HCT116 (cell line): Measurements from ENCODE around the gene ARHGEF10L. TPM values are rescaled to one million over a fixed set of nuclear protein-coding genes. Genes with fewer than 3 reads are reported as not detected.

ENCODE experiments used
- ATAC-seq: fragments of 200-7000 bp; cut with Tn5 transposase; 2 replicates; pipeline ENCODE4 v1.9.1; 2020; ENCODE audit warnings: mild to moderate bottlenecking, moderate library complexity
- BruUV-seq: library from RNA; stranded (reverse); fragments of 400-500 nt; replicated peaks from 2 replicates; lab custom pipeline; 2021; lab: Mats Ljungman, UMichigan
- CTCF ChIA-PET: fragments of 300-600 bp; sonication (Branson Sonifier 250); formaldehyde crosslinking; loops from one replicate; lab custom pipeline; 2021; ENCODE audit warnings: antibody characterized with exemption; lab: Charles Lee
- POLR2A ChIA-PET: fragments of 300-600, 350-600 bp; sonication (Branson Sonifier 250); formaldehyde crosslinking; loops from one replicate; lab custom pipeline; 2021; ENCODE audit warnings: antibody characterized with exemption; lab: Charles Lee
- RAD21 ChIA-PET, 2 experiments: fragments of 300-600 bp; sonication (Branson Sonifier 250); formaldehyde crosslinking; loops; one replicate each; lab custom pipeline; 2023; ENCODE audit warnings: low total read pairs in 2 of 2; ENCODE audit not compliant: uncharacterized antibody in 2 of 2, unreplicated experiment in 2 of 2, low non-redundant PET in 1 of 2; lab: Charles Lee
- DNase-seq: peaks from one replicate; pipeline ENCODE4 v3.0.0-alpha.2; 2010; ENCODE audit warnings: low read depth, low spot score
- H2AFZ ChIP-seq: fragments of 200-600 bp; shearing (Covaris generic), sonication (generic); 2 replicates; pipeline ENCODE4 v1.6.1; 2017; ENCODE audit warnings: low read depth, mixed run types, mixed read lengths, antibody characterized with exemption, low read length; ENCODE audit not compliant: poor library complexity, severe bottlenecking
- H3K27ac ChIP-seq: 2 replicates; pipeline ENCODE4 v1.5.1; 2012; ENCODE audit warnings: low read depth, low read length
- H3K27me3 ChIP-seq: fragments of 200-600 bp; sonication (generic); 2 replicates; pipeline ENCODE4 v1.6.1; 2016; ENCODE audit warnings: mixed run types, low read length, mixed read lengths; ENCODE audit not compliant: insufficient read depth
- H3K36me3 ChIP-seq, 2 experiments: fragments of 200-500 bp in 1 of 2; fragments of 200-600 bp in 1 of 2; sonication (Bioruptor generic) in 1 of 2; sonication (generic) in 1 of 2; 2 replicates each; pipeline versions ENCODE4 v1.5.1 to v1.6.1; 2014 to 2016; ENCODE audit warnings: low read length in 2 of 2, inconsistent platforms in 1 of 2, mixed read lengths in 1 of 2, mixed run types in 1 of 2; ENCODE audit not compliant: insufficient read depth in 2 of 2, control insufficient read depth in 1 of 2
- H3K4me1 ChIP-seq, 2 experiments: fragments of 200-600 bp in 1 of 2; sonication (generic) in 1 of 2; 2 replicates each; pipeline versions ENCODE4 v1.5.1 to v1.6.1; 2012 to 2017; ENCODE audit warnings: low read length in 2 of 2, inconsistent platforms in 1 of 2, mild to moderate bottlenecking in 1 of 2, mixed read lengths in 1 of 2, mixed run types in 1 of 2, moderate library complexity in 1 of 2; ENCODE audit not compliant: insufficient read depth in 2 of 2, control insufficient read depth in 1 of 2
- H3K4me2 ChIP-seq: fragments of 200-600 bp; sonication (generic); 2 replicates; pipeline ENCODE4 v1.6.1; 2017; ENCODE audit warnings: mixed run types, low read length, mixed read lengths
- H3K4me3 ChIP-seq, 2 experiments: fragments of 200-600 bp in 1 of 2; sonication (generic) in 1 of 2; replicated peaks in 1 of 2; 2 replicates each; pipeline ENCODE4 v1.5.1; 2011 to 2016; ENCODE audit warnings: low read length in 2 of 2, control low read depth in 1 of 2, low read depth in 1 of 2, mild to moderate bottlenecking in 1 of 2, mixed read lengths in 1 of 2, mixed run types in 1 of 2
- H3K79me2 ChIP-seq: fragments of 200-600 bp; sonication (generic); 2 replicates; pipeline ENCODE4 v1.6.1; 2017; ENCODE audit warnings: mild to moderate bottlenecking, mixed run types, low read length, moderate library complexity, mixed read lengths; ENCODE audit not compliant: insufficient read depth
- H3K9ac ChIP-seq: fragments of 200-600 bp; sonication (generic); 2 replicates; pipeline ENCODE4 v1.6.1; 2016; ENCODE audit warnings: low read length, mixed read lengths
- H3K9me2 ChIP-seq: fragments of 200-600 bp; sonication (generic), shearing (Covaris generic); 2 replicates; pipeline ENCODE4 v1.6.1; 2017; ENCODE audit warnings: mixed run types, mild to moderate bottlenecking, moderate library complexity; ENCODE audit not compliant: insufficient read depth
- H3K9me3 ChIP-seq, 2 experiments: fragments of 200-500 bp in 1 of 2; fragments of 200-600 bp in 1 of 2; sonication (Bioruptor generic) in 1 of 2; sonication (generic) in 1 of 2; 2 replicates each; pipeline ENCODE4 v1.6.1; 2014 to 2017; ENCODE audit warnings: low read length in 2 of 2, mixed read lengths in 2 of 2, inconsistent platforms in 1 of 2, low read depth in 1 of 2, mild to moderate bottlenecking in 1 of 2, mixed run types in 1 of 2, moderate library complexity in 1 of 2; ENCODE audit not compliant: control insufficient read depth in 1 of 2, insufficient read depth in 1 of 2
- H4K20me1 ChIP-seq: fragments of 200-600 bp; sonication (generic), shearing (Covaris generic); 2 replicates; pipeline ENCODE4 v1.6.1; 2017; ENCODE audit warnings: mixed run types, mild to moderate bottlenecking, moderate library complexity; ENCODE audit not compliant: insufficient read depth
- CBX3 ChIP-seq: IDR thresholded peaks from 2 replicates; pipeline ENCODE4 v1.6.1; 2012; ENCODE audit warnings: low read depth
- CEBPB ChIP-seq: IDR thresholded peaks from 2 replicates; pipeline ENCODE4 v1.6.1; 2012; ENCODE audit warnings: low read depth
- CTCF ChIP-seq, 3 experiments: fragments of 200-600 bp in 1 of 3; sonication (generic) in 1 of 3; IDR thresholded peaks in 2 of 3; conservative IDR thresholded peaks in 1 of 3; 2 replicates each; pipeline ENCODE4 v1.5.1; 2012 to 2017; ENCODE audit warnings: low read depth in 2 of 3, low read length in 2 of 3, antibody characterized with exemption in 1 of 3, borderline replicate concordance in 1 of 3, control low read depth in 1 of 3, mild to moderate bottlenecking in 1 of 3, mixed read lengths in 1 of 3, mixed run types in 1 of 3, moderate library complexity in 1 of 3; ENCODE audit not compliant: insufficient read depth in 1 of 3
- EGR1 ChIP-seq: IDR thresholded peaks from 2 replicates; pipeline ENCODE4 v1.6.1; 2012; ENCODE audit warnings: low read depth
- EZH2 ChIP-seq: fragments of 200-600 bp; sonication (generic); IDR thresholded peaks from 2 replicates; pipeline ENCODE4 v1.6.1; 2017; ENCODE audit warnings: antibody characterized with exemption, mixed run types
- EZH2phosphoT487 ChIP-seq: fragments of 200-600 bp; IDR thresholded peaks from 2 replicates; pipeline ENCODE4 v1.6.1; 2018; ENCODE audit warnings: antibody characterized with exemption, borderline replicate concordance
- FOSL1 ChIP-seq: IDR thresholded peaks from 2 replicates; pipeline ENCODE4 v1.6.1; 2012; ENCODE audit warnings: low read depth
- JUND ChIP-seq: IDR thresholded peaks from 2 replicates; pipeline ENCODE4 v1.6.1; 2012
- POLR2A ChIP-seq: IDR thresholded peaks from 2 replicates; pipeline ENCODE4 v1.7.0; 2011; ENCODE audit warnings: borderline replicate concordance; ENCODE audit not compliant: insufficient read depth, insufficient read length; ENCODE audit errors: extremely low read depth
- RAD21 ChIP-seq: IDR thresholded peaks from 2 replicates; pipeline ENCODE4 v1.6.1; 2012; ENCODE audit warnings: low read depth, mild to moderate bottlenecking
- REST ChIP-seq: IDR thresholded peaks from 2 replicates; pipeline ENCODE4 v1.6.1; 2012; ENCODE audit warnings: low read depth
- SIN3A ChIP-seq: IDR thresholded peaks from 2 replicates; pipeline ENCODE4 v1.6.1; 2012; ENCODE audit warnings: low read depth
- SP1 ChIP-seq: IDR thresholded peaks from 2 replicates; pipeline ENCODE4 v1.6.1; 2012; ENCODE audit warnings: low read depth
- SRF ChIP-seq: IDR thresholded peaks from 2 replicates; pipeline ENCODE4 v1.6.1; 2012; ENCODE audit warnings: low read depth
- TCF7L2 ChIP-seq: IDR thresholded peaks from 2 replicates; pipeline ENCODE4 v1.7.0; 2011; ENCODE audit warnings: borderline replicate concordance, inconsistent platforms; ENCODE audit not compliant: insufficient read depth, insufficient read length; ENCODE audit errors: extremely low read depth
- YY1 ChIP-seq: IDR thresholded peaks from 2 replicates; pipeline ENCODE4 v1.6.1; 2011; ENCODE audit warnings: low read length, low read depth, moderate library complexity, mild to moderate bottlenecking; ENCODE audit not compliant: insufficient replicate concordance; ENCODE audit errors: extremely low read depth
- ZBTB33 ChIP-seq: IDR thresholded peaks from 2 replicates; pipeline ENCODE4 v1.6.1; 2011; ENCODE audit warnings: mild to moderate bottlenecking, low read length, moderate library complexity; ENCODE audit not compliant: insufficient replicate concordance; ENCODE audit errors: extremely low read depth
- ZFX ChIP-seq: fragments of 450-650 bp; IDR thresholded peaks from 2 replicates; pipeline ENCODE4 v1.6.1; 2017
- intact Hi-C: fragments of 100-400 bp; cut with micrococcal nuclease; formaldehyde crosslinking; loops from 2 replicates; pipeline ENCODE4 v1.10.0; 2022
- total RNA-seq: library from RNA; stranded (reverse); gene quantifications from one replicate; pipeline ENCODE4 v1.2.1, GENCODE V29; 2021; ENCODE audit not compliant: unreplicated experiment
- TF ChIP-seq, protein P1 (sequence below): IDR thresholded peaks from 2 replicates; pipeline ENCODE4 v1.6.1; 2012

Gene ARHGEF10L
- total RNA-seq, 1 experiment from 2014 or later: 14.7 TPM

GRCh38 chr1:17558541-17558940 is 19.0 kb downstream of the ARHGEF10L start:
- no peak overlapping the region for H3K27ac ChIP-seq
- intact Hi-C loops: no loop called here
- H3K9ac ChIP-seq: no peak overlapping the region
- H3K9me3 ChIP-seq: no peaks in the 10 kb centered on the region
- no peaks in the 10 kb centered on the region for H3K9me2 ChIP-seq
- peaks cover 34 to 63% of the 10 kb centered on the region in 2 experiments for H3K4me1 ChIP-seq
- POLR2A ChIA-PET: no interaction called here
- ATAC-seq (no peak), DNase-seq (no peak)
- no peaks in the 10 kb centered on the region for H3K36me3 ChIP-seq
- no TSS peak for BruUV-seq
- H2AFZ ChIP-seq: no peak overlapping the region
- H3K79me2 ChIP-seq: peaks cover 19% of the 10 kb centered on the region
- RAD21 ChIA-PET: no interaction called here
- H3K4me3 ChIP-seq: no peak overlapping the region
- no peaks in the 10 kb centered on the region for H4K20me1 ChIP-seq
- CTCF ChIA-PET: no interaction called here
- H3K4me2 ChIP-seq: no peak overlapping the region
- TF ChIP-seq REST (no peak), RAD21 (no peak), TCF7L2 (no peak), CEBPB (no peak), CBX3 (no peak), EZH2phosphoT487 (no peak), ZFX (no peak), SIN3A (no peak), FOSL1 (no peak), POLR2A (no peak), SP1 (no peak), ZBTB33 (no peak), JUND (no peak), CTCF (IDR thresholded peaks at IDR 0.05 in 2 of 3, conservative IDR thresholded peaks at IDR 0.05 in 1 of 3; ENCODE audit: borderline replicate concordance in 1 of 3, insufficient read depth in 1 of 3, low read depth in 2 of 3, low read length in 2 of 3) (no peak), SRF (no peak), EGR1 (no peak), YY1 (no peak), EZH2 (no peak)
- TF ChIP-seq, protein P1, sequence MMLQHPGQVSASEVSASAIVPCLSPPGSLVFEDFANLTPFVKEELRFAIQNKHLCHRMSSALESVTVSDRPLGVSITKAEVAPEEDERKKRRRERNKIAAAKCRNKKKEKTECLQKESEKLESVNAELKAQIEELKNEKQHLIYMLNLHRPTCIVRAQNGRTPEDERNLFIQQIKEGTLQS: no peak
- H3K27me3 ChIP-seq: no peaks in the 10 kb centered on the region
